Epithelial cell of esophagus (primary cell): Measurements from ENCODE around the gene PAQR4.
A peak's percentile ranks its signal among the peaks of the same experiment; 100 is the strongest.

Source experiments
- DNase-seq: peaks from one replicate; pipeline ENCODE4 v3.0.0; 2010; ENCODE audit warnings: low read depth
- H3K4me3 ChIP-seq: 2 replicates; pipeline ENCODE4 v1.5.1; 2011; ENCODE audit warnings: mild to moderate bottlenecking, low read length, control low read depth
- TF ChIP-seq, protein P1 (sequence below): IDR thresholded peaks from 2 replicates; pipeline ENCODE4 v1.5.1; 2011; ENCODE audit warnings: low read depth, mild to moderate bottlenecking, low read length, control low read depth, inconsistent platforms; ENCODE audit not compliant: insufficient read depth; ENCODE audit errors: missing control alignments

PAQR4 gene

GRCh38 chr16:3007059-3007956 is 38.2 kb downstream of the PAQR4 start:
- DNase-seq = no peak
- H3K4me3 ChIP-seq = no peak overlapping the region
- TF ChIP-seq, protein P1, sequence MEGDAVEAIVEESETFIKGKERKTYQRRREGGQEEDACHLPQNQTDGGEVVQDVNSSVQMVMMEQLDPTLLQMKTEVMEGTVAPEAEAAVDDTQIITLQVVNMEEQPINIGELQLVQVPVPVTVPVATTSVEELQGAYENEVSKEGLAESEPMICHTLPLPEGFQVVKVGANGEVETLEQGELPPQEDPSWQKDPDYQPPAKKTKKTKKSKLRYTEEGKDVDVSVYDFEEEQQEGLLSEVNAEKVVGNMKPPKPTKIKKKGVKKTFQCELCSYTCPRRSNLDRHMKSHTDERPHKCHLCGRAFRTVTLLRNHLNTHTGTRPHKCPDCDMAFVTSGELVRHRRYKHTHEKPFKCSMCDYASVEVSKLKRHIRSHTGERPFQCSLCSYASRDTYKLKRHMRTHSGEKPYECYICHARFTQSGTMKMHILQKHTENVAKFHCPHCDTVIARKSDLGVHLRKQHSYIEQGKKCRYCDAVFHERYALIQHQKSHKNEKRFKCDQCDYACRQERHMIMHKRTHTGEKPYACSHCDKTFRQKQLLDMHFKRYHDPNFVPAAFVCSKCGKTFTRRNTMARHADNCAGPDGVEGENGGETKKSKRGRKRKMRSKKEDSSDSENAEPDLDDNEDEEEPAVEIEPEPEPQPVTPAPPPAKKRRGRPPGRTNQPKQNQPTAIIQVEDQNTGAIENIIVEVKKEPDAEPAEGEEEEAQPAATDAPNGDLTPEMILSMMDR = no peak

DNA sequence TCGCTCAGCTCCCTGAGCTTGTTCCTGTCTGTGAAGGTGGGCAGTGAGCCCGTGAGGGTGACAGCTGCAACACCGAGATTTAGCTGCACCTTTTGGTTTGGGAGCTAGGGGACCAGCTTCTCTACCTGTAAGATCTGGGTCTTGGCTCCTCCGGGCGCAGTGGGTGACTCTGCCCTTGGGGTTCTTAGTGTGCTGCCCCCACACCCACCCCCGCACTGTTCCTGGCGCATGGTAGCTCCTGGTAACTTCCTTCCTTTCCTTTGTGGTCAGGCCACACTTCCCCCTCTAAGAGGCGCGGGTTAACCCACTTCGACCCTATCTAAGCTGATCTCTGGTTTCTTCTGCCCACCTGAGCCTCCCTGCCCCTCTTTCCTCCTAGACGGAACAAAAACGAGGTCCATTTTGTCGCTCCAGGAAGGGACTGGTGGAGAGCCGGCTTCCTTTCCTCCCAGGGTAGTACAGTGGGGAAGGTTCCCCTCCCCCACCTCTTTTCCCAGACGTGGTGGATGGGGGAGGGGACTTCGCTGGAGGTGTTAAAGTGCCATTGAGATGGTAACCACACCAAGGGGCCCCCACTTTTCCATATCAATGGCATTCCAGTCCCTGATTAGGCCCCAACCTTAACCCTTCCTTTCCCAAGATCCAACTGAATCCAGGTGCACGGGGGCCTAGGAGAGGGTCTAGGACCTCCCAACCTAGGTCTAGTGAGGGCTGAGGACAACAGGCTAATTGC is 39.0 kb downstream of the PAQR4 start:
- DNase-seq = no peak
- H3K4me3 ChIP-seq = no peak overlapping the region
- TF ChIP-seq, protein P1 = no peak

DNA sequence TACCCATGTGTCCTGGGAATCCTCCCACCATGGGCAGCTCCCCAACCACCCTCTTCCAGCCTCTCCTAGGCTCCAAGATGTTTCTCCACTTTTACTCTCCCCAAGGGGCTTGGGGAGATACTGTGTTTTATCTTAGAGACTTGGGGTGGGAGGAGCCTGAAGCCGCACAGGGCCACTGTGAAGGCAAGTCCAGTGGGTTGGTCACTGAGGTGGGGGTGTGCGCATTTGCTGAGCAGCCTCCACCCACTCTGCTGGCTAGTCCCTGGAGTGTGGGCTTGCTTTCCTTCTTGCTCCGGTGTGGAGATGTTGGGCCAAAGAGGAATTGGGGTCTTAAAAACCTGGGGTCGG is 39.5 kb downstream of the PAQR4 start:
- TF ChIP-seq, protein P1 = no peak
- DNase-seq = no peak
- no peak overlapping the region for H3K4me3 ChIP-seq

GRCh38 chr16:3009568-3010390 is 40.6 kb downstream of the PAQR4 start:
- H3K4me3 ChIP-seq = no peak overlapping the region
- peak; percentile 87 for DNase-seq
- TF ChIP-seq, protein P1 = no peak

DNA sequence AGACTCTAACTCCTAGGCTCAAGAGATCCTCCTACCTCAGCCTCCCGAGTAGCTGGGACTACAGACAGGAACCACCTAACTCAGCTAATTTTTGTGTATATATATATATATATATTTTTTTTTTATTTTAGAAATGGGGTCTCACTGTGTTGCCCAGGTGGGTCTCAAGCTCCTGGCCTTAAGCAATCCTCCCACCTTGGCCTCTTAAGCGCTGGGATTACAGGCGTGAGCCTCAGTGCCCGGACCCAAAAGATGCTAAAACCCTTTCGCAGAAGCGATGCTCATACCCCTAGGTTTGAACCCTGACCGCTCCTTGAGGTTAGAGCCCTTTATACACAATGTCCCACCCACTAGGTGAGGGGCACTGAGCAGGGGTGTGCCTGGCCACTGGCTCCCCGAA is 41.4 kb downstream of the PAQR4 start:
- TF ChIP-seq, protein P1 = no peak
- DNase-seq = no peak
- H3K4me3 ChIP-seq = no peak overlapping the region

- no peak for DNase-seq
- TF ChIP-seq, protein P1 = no peak
- no peak overlapping the region for H3K4me3 ChIP-seq
Measured at GRCh38 chr16:3012246-3012645, 43.1 kb downstream of the PAQR4 start.
